KOPT-K1 (cell line): Measurements from ENCODE around the gene DNMT3B.

Experiments used
- H3K27ac ChIP-seq: fragments of 200-600 bp; sonication (generic); 2 replicates; pipeline ENCODE4 v1.5.1; 2016; ENCODE audit warnings: antibody characterized with exemption, mild to moderate bottlenecking, low read depth, low read length; ENCODE audit not compliant: poor library complexity, severe bottlenecking
- H3K36me3 ChIP-seq: fragments of 200-600 bp; sonication (generic); 2 replicates; pipeline ENCODE4 v1.5.1; 2017; ENCODE audit warnings: antibody characterized with exemption, mild to moderate bottlenecking, low read length, moderate library complexity; ENCODE audit not compliant: insufficient read depth
- H3K9me3 ChIP-seq: fragments of 200-600 bp; sonication (generic); 2 replicates; pipeline ENCODE4 v1.5.1; 2017; ENCODE audit warnings: antibody characterized with exemption, low read length, mild to moderate bottlenecking; ENCODE audit not compliant: insufficient read depth, poor library complexity, severe bottlenecking

Gene DNMT3B

DNA sequence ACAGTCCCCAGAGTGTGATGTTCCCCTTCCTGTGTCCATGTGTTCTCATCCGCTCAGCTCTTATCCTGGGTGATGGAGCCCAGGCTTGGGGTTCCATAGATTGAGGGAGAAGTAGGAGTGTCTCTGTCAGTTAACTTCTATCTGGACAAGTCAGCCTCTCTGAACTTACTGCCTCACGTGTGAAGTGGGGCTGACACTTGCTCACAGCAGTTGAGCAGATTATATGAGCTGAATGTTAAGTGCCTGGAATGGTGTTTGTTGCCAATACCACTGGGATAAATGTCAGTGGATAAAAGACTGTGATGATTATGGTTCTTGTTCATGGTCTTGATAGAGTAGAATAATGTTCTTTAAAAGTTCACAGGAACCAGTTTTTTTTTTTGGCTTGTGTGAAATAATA, 79.4 kb downstream of the DNMT3B start:
- no peak overlapping the region for H3K27ac ChIP-seq
- H3K9me3 ChIP-seq: no peaks in the 10 kb centered on the region
- peaks cover 100% of the 10 kb centered on the region for H3K36me3 ChIP-seq

DNA sequence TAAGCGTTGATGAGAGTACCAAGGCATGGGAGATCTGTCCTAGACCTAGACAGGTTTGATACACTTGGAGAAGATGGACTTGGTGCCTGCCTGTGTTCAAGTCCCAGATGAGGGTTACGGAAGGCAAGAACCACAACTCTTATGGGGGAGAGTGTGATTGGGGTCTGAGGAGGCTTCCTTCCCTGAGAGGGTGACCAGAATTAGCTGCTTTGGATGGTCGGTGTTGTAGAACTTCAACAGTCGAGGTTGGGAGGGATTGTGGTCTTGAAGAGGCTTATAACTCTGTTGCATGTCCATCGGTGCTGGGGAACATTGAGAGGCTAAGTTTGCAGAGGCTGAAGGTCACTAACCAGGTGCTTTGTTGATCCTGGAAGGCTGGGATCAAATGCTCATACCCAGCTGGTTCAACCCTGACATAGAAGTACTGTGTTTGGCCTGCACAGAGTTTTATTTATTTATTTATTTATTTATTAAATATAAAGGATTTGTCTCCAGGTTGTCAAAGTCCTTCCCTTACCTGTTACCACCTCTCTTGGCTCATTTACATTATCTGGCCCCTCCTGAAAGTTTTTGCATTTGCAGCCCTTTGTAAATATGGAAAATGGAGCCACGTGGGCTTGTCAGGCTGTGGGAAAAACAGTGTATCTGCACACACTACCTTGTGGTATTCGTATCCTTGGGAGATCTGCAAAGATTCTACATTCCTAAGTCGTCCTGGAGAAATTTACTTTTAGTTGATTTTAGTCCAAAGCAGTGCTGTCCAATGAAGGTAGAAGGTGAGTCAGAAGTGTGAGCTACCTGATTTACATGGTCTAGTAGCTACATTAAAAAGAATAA, 80.7 kb downstream of the DNMT3B start:
- Histone ChIP-seq H3K36me3 (peaks cover 100% of the 10 kb centered on the region), H3K27ac (no peak overlapping the region)

DNA sequence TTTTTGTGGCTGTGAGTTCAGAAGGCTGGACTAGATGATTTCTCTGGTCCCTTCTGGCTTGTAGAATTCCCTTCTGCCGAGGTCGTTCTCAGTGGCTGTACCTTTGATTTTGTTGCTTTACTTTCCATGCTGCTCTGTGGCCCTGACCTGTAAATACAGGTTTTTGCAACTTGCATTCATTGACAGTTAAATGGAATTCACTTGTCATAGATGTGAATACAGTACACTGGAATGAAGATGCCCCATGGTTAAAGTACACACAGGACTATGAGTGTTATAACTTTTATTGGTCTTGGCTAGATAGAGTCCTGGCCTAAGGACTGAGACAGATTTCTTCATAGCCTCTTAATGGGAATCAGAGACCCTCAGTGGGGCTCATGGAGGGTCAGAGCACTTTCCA, 83.6 kb downstream of the DNMT3B start:
- no peaks in the 10 kb centered on the region for H3K9me3 ChIP-seq
- H3K36me3 ChIP-seq: peaks cover 100% of the 10 kb centered on the region
- H3K27ac ChIP-seq: no peak overlapping the region

More for the DNA sequence above, 80.7 kb downstream of the DNMT3B start:
- H3K9me3 ChIP-seq: no peaks in the 10 kb centered on the region

DNA sequence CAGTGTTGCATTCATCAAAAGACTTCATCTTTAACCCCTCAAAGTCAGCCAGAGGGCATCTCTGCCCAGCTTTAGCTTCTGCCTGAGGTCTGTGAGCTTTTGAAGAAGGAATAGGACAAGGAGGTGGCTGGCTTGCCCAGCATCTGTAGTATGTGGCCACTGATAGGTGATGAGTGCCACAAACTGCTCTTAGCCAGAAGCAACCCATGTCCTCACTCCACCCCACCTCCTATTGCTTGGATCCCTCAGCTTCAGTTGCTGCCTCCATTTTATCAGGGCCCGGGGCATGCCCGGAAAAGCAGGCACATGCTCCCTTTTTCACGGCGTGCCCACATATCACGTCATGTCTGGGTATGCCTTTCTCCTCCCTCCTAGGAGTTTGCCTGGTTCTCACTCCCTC, 84.7 kb downstream of the DNMT3B start:
- Histone ChIP-seq H3K36me3 (peaks cover 100% of the 10 kb centered on the region), H3K27ac (no peak overlapping the region), H3K9me3 (no peaks in the 10 kb centered on the region)

DNA sequence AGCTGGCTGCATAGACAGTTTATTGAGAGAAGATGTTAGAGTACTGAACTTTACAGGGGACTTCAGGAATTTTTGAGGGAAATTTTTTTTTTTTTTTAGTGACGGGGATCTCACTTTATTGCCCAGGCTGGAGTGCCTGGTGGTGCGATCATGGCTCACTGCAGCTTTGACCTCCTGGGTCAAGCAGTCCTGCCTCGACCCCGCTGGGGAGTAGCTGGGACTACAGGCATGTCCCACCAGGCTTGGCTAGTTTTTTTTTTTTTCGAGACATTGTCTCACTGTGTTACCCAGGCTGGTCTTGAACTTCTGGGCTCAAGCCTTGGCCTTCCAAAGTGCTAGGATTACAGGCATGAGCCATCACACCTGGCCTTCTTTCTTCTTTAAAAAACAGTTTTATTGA, 85.8 kb downstream of the DNMT3B start:
- H3K36me3 ChIP-seq: peaks cover 100% of the 10 kb centered on the region
- H3K9me3 ChIP-seq: no peaks in the 10 kb centered on the region
- no peak overlapping the region for H3K27ac ChIP-seq

DNA sequence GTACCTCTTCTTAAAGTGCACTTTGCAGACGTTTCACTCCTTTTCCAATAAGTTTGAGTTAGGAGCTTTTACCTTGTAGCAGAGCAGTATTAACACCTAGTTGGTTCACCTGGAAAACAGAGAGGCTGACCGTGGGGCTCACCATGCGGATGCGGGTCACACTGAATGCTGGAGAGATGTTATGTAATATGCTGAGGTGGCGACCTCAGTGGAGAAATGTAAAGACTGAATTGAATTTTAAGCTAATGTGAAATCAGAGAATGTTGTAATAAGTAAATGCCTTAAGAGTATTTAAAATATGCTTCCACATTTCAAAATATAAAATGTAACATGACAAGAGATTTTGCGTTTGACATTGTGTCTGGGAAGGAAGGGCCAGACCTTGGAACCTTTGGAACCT, 86.7 kb downstream of the DNMT3B start:
- Histone ChIP-seq H3K27ac (no peak overlapping the region), H3K9me3 (no peaks in the 10 kb centered on the region), H3K36me3 (peaks cover 100% of the 10 kb centered on the region)

DNA sequence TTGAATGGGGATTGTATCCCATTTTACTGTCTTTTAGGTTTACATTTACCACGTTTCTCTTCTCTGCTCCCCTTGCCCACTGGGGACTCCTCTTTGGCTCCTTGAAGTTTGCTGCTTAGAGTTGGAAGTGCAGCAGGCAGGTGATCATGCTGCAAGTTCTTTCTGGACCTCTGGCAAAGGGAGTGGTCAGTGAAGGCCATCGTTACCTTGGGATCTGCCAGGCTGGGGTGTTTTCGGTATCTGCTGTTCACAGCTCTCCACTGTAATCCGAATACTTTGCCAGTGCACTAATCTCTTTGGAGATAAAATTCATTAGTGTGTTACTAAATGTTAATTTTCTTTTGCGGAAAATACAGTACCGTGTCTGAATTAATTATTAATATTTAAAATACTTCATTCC, 87.4 kb downstream of the DNMT3B start:
- peaks cover 98% of the 10 kb centered on the region for H3K36me3 ChIP-seq
- no peak overlapping the region for H3K27ac ChIP-seq
- H3K9me3 ChIP-seq: no peaks in the 10 kb centered on the region

DNA sequence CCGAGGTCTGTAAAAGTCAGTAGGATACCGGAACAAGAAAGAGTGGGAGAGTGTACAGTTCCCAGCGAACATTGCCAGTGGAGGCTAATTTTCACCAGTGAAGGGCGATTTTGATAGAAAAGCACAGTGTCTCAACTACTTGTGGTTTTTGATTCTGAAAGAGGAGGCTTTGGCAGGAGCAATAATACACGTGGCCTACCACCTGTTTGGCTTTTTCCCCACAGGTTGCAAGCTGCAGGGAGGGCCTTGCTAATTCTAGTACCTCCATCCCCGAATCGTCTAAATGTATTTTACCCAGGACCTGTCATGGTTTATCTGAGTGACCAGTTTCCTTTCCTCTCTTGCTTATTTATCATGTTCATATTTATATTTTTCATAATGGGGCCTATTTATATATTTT, 93.2 kb downstream of the DNMT3B start:
- H3K9me3 ChIP-seq: no peaks in the 10 kb centered on the region
- H3K27ac ChIP-seq: peak overlapping the region; percentile 17
- H3K36me3 ChIP-seq: peaks cover 81% of the 10 kb centered on the region

DNA sequence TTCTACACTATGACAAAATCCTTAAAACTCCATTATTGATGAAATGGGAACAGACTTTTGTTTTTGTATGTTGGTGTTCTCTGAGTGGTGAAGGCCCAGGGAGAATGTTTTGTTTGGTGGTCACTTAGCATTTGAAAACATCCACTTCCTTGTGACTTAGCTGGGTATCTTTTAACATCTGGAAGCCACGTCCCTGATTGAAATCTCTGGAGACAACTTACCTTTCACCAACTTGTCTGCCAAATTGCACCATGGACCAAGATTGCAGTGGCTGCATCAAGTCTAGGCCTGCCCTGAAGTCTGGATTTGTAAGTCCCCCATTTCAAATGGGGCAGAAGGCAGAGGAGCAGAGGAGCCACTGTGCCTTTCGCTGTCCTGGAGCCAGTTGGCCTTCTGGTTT, 96.0 kb downstream of the DNMT3B start:
- Histone ChIP-seq H3K9me3 (no peaks in the 10 kb centered on the region), H3K36me3 (peaks cover 59% of the 10 kb centered on the region), H3K27ac (no peak overlapping the region)
